Gastrocnemius medialis (tissue), 4 donors: ENCODE results near the gene CASP4. TPM values are rescaled to one million over a fixed set of nuclear protein-coding genes. Genes with fewer than 3 reads are reported as not detected.

Source experiments
- ATAC-seq, 2 donors: fragments of 150-250 bp; one replicate each; pipeline ENCODE4 v1.9.1; 2016
- DNase-seq, 2 donors: peaks; one replicate each; pipeline ENCODE4 v3.0.0-alpha.2; 2019
- H3K27ac ChIP-seq, 4 donors: fragments of 200-600 bp; sonication (generic); 1 replicate in 1 of 4; 2 replicates in 3 of 4; pipeline ENCODE4 v1.5.1; 2016 to 2018; ENCODE audit warnings: mild to moderate bottlenecking in 2 of 4, moderate library complexity in 1 of 4
- H3K27me3 ChIP-seq, 3 donors: fragments of 200-600 bp; sonication (generic) in 2 of 3; 1 replicate in 1 of 3; 2 replicates in 2 of 3; pipeline versions ENCODE4 v1.5.1 to v1.6.0; 2016 to 2019; ENCODE audit warnings: mild to moderate bottlenecking in 1 of 3, moderate library complexity in 1 of 3
- H3K36me3 ChIP-seq, 2 donors: fragments of 200-600 bp; sonication (generic) in 1 of 2; one replicate each; pipeline ENCODE4 v1.5.1; 2017 to 2018
- H3K4me1 ChIP-seq, 2 donors: fragments of 200-600 bp; sonication (generic) in 1 of 2; one replicate each; pipeline ENCODE4 v1.5.1; 2016 to 2017; ENCODE audit warnings: mild to moderate bottlenecking in 2 of 2
- H3K4me3 ChIP-seq, 4 donors: fragments of 200-600 bp; sonication (generic) in 3 of 4; 1 replicate in 1 of 4; 2 replicates in 3 of 4; pipeline ENCODE4 v1.5.1; 2016 to 2019; ENCODE audit warnings: mild to moderate bottlenecking in 2 of 4
- H3K9me3 ChIP-seq, 3 donors: fragments of 200-600 bp; sonication (generic) in 2 of 3; 1 replicate in 1 of 3; 2 replicates in 2 of 3; pipeline ENCODE4 v1.5.1; 2016 to 2019
- CTCF ChIP-seq, 5 experiments: fragments of 450-650 bp in 3 of 5; fragments of 200-600 bp in 2 of 5; sonication (generic) in 2 of 5; IDR thresholded peaks in 4 of 5; conservative IDR thresholded peaks in 1 of 5; 1 replicate in 4 of 5; 2 replicates in 1 of 5; pipeline ENCODE4 v1.5.1; 2016 to 2019; ENCODE audit warnings: antibody characterized with exemption in 5 of 5, mild to moderate bottlenecking in 3 of 5, moderate library complexity in 3 of 5
- POLR2A ChIP-seq, 2 donors: fragments of 450-650 bp; IDR thresholded peaks; one replicate each; pipeline ENCODE4 v1.6.1; 2017; ENCODE audit warnings: antibody characterized with exemption in 2 of 2, mild to moderate bottlenecking in 2 of 2, moderate library complexity in 2 of 2
- in situ Hi-C, 4 donors: fragments of 200-750 bp; cut with MboI; loops; one replicate each; pipeline versions ENCODE4 v1.15.0 to v1.8.0; 2017; ENCODE audit warnings: low sequenced_read_pairs in 4 of 4
- intact Hi-C: fragments of 100-400 bp; cut with DNase I; formaldehyde crosslinking; loops from one replicate; pipeline ENCODE4 v1.15.1; 2023; ENCODE audit warnings: low total_unique reads
- total RNA-seq, 4 donors: library from RNA; depleted of rRNA; stranded (reverse); fragments of >200 nt; gene quantifications; one replicate each; pipeline versions ENCODE4 v1.1.0 to v1.2.3, GENCODE V29; 2016

CASP4 gene
- total RNA-seq, 4 donors from 2014 or later = 12.0 to 17.2 (median 14.4) TPM

GRCh38 chr11:104893876-104894275, 74.5 kb downstream of the CASP4 start:
- Histone ChIP-seq H3K4me1 (peaks cover 0 to 6% of the 10 kb centered on the region in 2 donors), H3K27me3 (no peaks in the 10 kb centered on the region), H3K4me3 (no peak overlapping the region), H3K36me3 (no peaks in the 10 kb centered on the region), H3K27ac (no peak overlapping the region), H3K9me3 (no peaks in the 10 kb centered on the region)
- ATAC-seq (no peak), DNase-seq (no peak)
- intact Hi-C loops = no loop called here
- in situ Hi-C loops = no loop called here
- TF ChIP-seq CTCF (IDR thresholded peaks at IDR 0.05 in 4 of 5, conservative IDR thresholded peaks at IDR 0.05 in 1 of 5) (no peak), POLR2A (IDR thresholded peaks at IDR 0.05) (no peak)

Other genes starting within 250 kb of the CASP4 start
- gene CASP12, start 70.1 kb downstream of the CASP4 start, total RNA-seq = under 1 TPM in 3 of 4 donors, not detected in 1; 0.39 to 0.86 (median 0.49) TPM
- gene CASP5, start 54.6 kb upstream of the CASP4 start, total RNA-seq = not detected
- 1 to 10 TPM; 1.1 to 7.8 (median 3.5) TPM for gene CASP1, start 66.6 kb upstream of the CASP4 start, total RNA-seq
- gene CARD16, start 76.8 kb upstream of the CASP4 start, total RNA-seq = 1 to 10 TPM in 3 of 4 donors, not detected in 1; 1.5 to 2.1 (median 1.6) TPM
- not detected for gene CARD18, start 171.2 kb upstream of the CASP4 start, total RNA-seq